NCI-H2107 treated with DMSO at 0.1 percent for 48 hours (cell line): ENCODE results near the gene SPI1.
A peak's percentile ranks its signal among the peaks of the same experiment; 100 is the strongest.
"Not testable (repeated sequence)": the region's sequence is repeated elsewhere in the genome, so short reads cannot be mapped to it uniquely, and the experiment has no call there.

Source experiments
- DNase-seq: peaks from one replicate; lab custom pipeline; 2025; ENCODE audit not compliant: unreplicated experiment; lab: John Stamatoyannopoulos, UW

The SPI1 gene

GRCh38 chr11:47342854-47343253, 35.5 kb downstream of the SPI1 start:
- DNase-seq = no peak

- DNase-seq = no peak
These were observed 36.1 kb downstream of the SPI1 start for GRCh38 chr11:47342036-47342803.

- no peak for DNase-seq
These were observed 37.2 kb downstream of the SPI1 start for GRCh38 chr11:47340980-47341775.

GRCh38 chr11:47340010-47340409, 38.3 kb downstream of the SPI1 start:
- no peak for DNase-seq

- DNase-seq = no peak
These were observed 39.7 kb downstream of the SPI1 start for GRCh38 chr11:47338396-47339241.

- no peak for DNase-seq
These were observed 41.0 kb downstream of the SPI1 start for GRCh38 chr11:47337229-47337924.

- no peak for DNase-seq
These were observed 41.8 kb downstream of the SPI1 start for GRCh38 chr11:47336595-47336994.

GRCh38 chr11:47335733-47336132, 42.6 kb downstream of the SPI1 start:
- DNase-seq = no peak

- DNase-seq = not testable (repeated sequence)
These were observed 43.5 kb downstream of the SPI1 start for GRCh38 chr11:47334699-47335411.

- no peak for DNase-seq
These were observed 44.4 kb downstream of the SPI1 start for GRCh38 chr11:47333886-47334443.

- DNase-seq = no peak
These were observed 44.9 kb downstream of the SPI1 start for GRCh38 chr11:47333526-47333845.

- DNase-seq = no peak
These were observed 45.4 kb downstream of the SPI1 start for GRCh38 chr11:47332791-47333525.

GRCh38 chr11:47332303-47332711, 46.0 kb downstream of the SPI1 start:
- DNase-seq = no peak

- DNase-seq = no peak
These were observed 46.7 kb downstream of the SPI1 start for GRCh38 chr11:47331454-47332302.

GRCh38 chr11:47329987-47330931, 48.1 kb downstream of the SPI1 start:
- peak; percentile 16 for DNase-seq

- DNase-seq = no peak
These were observed 48.8 kb downstream of the SPI1 start for GRCh38 chr11:47329431-47329986.
